Fibroblast of lung (primary cell): ENCODE results near the gene KDM1A. TPM values are rescaled to one million over a fixed set of nuclear protein-coding genes. Genes with fewer than 3 reads are reported as not detected.

Source experiments
- DNase-seq, 2 donors: peaks; one replicate each; pipeline versions ENCODE4 v3.0.0 to v3.0.0-alpha.2; 2010; ENCODE audit warnings: low read depth in 2 of 2
- H2AFZ ChIP-seq: 2 replicates; pipeline ENCODE4 v1.5.1; 2012; ENCODE audit warnings: low read length, control low read depth, inconsistent platforms
- H3K27ac ChIP-seq: 2 replicates; pipeline ENCODE4 v1.5.1; 2011; ENCODE audit warnings: low read length, control low read depth; ENCODE audit not compliant: insufficient read depth
- H3K27me3 ChIP-seq: 2 replicates; pipeline ENCODE4 v1.5.1; 2011; ENCODE audit warnings: mild to moderate bottlenecking, low read length; ENCODE audit not compliant: control insufficient read depth, insufficient read depth
- H3K36me3 ChIP-seq: 2 replicates; pipeline ENCODE4 v1.5.1; 2011; ENCODE audit warnings: low read length; ENCODE audit not compliant: control insufficient read depth, insufficient read depth
- H3K4me1 ChIP-seq: 2 replicates; pipeline ENCODE4 v1.5.1; 2011; ENCODE audit warnings: low read length; ENCODE audit not compliant: control insufficient read depth, insufficient read depth; ENCODE audit errors: extremely low read depth
- H3K4me2 ChIP-seq: 2 replicates; pipeline ENCODE4 v1.5.1; 2011; ENCODE audit warnings: low read length, control low read depth; ENCODE audit not compliant: insufficient read depth; ENCODE audit errors: extremely low read depth
- H3K4me3 ChIP-seq, 4 experiments: fragments of 200-600 bp in 1 of 4; sonication (generic) in 1 of 4; replicated peaks in 1 of 4; 2 replicates each; pipeline ENCODE4 v1.5.1; 2011 to 2016; ENCODE audit warnings: low read length in 4 of 4, low read depth in 3 of 4, mild to moderate bottlenecking in 3 of 4, control low read depth in 2 of 4, inconsistent platforms in 1 of 4, mixed read lengths in 1 of 4; ENCODE audit not compliant: insufficient read depth in 1 of 4; ENCODE audit errors: control extremely low read depth in 1 of 4
- H3K79me2 ChIP-seq: 2 replicates; pipeline ENCODE4 v1.5.1; 2012; ENCODE audit warnings: mild to moderate bottlenecking, low read length, inconsistent platforms; ENCODE audit not compliant: control insufficient read depth, insufficient read depth
- H3K9ac ChIP-seq: 2 replicates; pipeline ENCODE4 v1.5.1; 2011; ENCODE audit warnings: mild to moderate bottlenecking, low read length, control low read depth; ENCODE audit not compliant: insufficient read depth
- H3K9me3 ChIP-seq: 2 replicates; pipeline ENCODE4 v1.5.1; 2012; ENCODE audit warnings: low read depth, low read length; ENCODE audit not compliant: control insufficient read depth, insufficient read depth
- H4K20me1 ChIP-seq: 2 replicates; pipeline ENCODE4 v1.5.1; 2011; ENCODE audit warnings: low read length; ENCODE audit not compliant: control insufficient read depth, insufficient read depth; ENCODE audit errors: extremely low read depth
- EZH2 ChIP-seq: IDR thresholded peaks from 2 replicates; pipeline ENCODE4 v1.5.1; 2012; ENCODE audit warnings: low read length, control low read depth, mild to moderate bottlenecking; ENCODE audit errors: missing control alignments
- polyA plus RNA-seq, 2 donors: library from polyadenylated mRNA; depleted of rRNA in 1 of 2; stranded (reverse) in 1 of 2; unstranded in 1 of 2; fragments of >200 nt; gene quantifications; 2 replicates each; pipeline ENCODE4 v1.2.1, GENCODE V29; 2011 to 2012; ENCODE audit warnings: missing spikeins in 1 of 2
- total RNA-seq: library from RNA; depleted of rRNA; stranded (reverse); fragments of >200 nt; gene quantifications from 2 replicates; pipeline ENCODE4 v1.2.1, GENCODE V29; 2014
- TF ChIP-seq, protein P1 (sequence below), 2 donors: IDR thresholded peaks in 1 of 2; conservative IDR thresholded peaks in 1 of 2; 1 replicate in 1 of 2; 2 replicates in 1 of 2; pipeline ENCODE4 v1.5.1; 2011 to 2012; ENCODE audit warnings: low read length in 2 of 2, control low read depth in 1 of 2, inconsistent platforms in 1 of 2, low read depth in 1 of 2, mild to moderate bottlenecking in 1 of 2

KDM1A gene
- total and polyA plus RNA-seq, 2 donors (not counting 1 experiment from before 2014, with no cell fraction given), result 72.0 to 72.4 TPM

DNA sequence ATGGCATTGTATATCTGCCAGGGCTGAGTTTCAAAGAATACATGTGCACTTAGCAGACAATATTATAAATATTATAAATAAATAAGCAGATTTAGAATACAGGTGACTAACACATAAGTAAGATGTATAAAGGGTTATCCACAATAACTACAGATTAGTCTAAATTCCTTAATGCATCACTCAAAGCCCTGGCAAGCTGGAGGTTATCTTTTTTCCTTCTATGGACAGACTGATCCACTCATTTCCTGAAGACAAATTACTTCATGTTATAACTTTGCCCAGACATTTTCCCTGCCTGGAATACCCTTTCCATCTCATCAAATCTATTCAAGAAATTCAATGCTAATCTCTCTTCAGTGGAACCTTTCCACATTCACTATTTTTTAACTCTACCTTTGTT, 110.6 kb downstream of the KDM1A start:
- TF ChIP-seq, protein P1, sequence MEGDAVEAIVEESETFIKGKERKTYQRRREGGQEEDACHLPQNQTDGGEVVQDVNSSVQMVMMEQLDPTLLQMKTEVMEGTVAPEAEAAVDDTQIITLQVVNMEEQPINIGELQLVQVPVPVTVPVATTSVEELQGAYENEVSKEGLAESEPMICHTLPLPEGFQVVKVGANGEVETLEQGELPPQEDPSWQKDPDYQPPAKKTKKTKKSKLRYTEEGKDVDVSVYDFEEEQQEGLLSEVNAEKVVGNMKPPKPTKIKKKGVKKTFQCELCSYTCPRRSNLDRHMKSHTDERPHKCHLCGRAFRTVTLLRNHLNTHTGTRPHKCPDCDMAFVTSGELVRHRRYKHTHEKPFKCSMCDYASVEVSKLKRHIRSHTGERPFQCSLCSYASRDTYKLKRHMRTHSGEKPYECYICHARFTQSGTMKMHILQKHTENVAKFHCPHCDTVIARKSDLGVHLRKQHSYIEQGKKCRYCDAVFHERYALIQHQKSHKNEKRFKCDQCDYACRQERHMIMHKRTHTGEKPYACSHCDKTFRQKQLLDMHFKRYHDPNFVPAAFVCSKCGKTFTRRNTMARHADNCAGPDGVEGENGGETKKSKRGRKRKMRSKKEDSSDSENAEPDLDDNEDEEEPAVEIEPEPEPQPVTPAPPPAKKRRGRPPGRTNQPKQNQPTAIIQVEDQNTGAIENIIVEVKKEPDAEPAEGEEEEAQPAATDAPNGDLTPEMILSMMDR (conservative IDR thresholded peaks at IDR 0.05 in 1 of 2, IDR thresholded peaks at IDR 0.05 in 1 of 2; ENCODE audit: low read depth in 1 of 2, low read length in 2 of 2), result no peak
- TF ChIP-seq EZH2, result no peak
- Histone ChIP-seq H3K9me3 (no peaks in the 10 kb centered on the region), H3K36me3 (no peaks in the 10 kb centered on the region), H3K27ac (no peak overlapping the region), H4K20me1 (no peaks in the 10 kb centered on the region), H3K27me3 (no peaks in the 10 kb centered on the region), H3K79me2 (peaks cover 20% of the 10 kb centered on the region), H3K4me1 (peaks cover 6% of the 10 kb centered on the region), H3K4me3 (no peak overlapping the region), H3K9ac (no peak overlapping the region), H3K4me2 (no peak overlapping the region), H2AFZ (no peak overlapping the region)
- peak in 1 of 2 donors; percentile 47 for DNase-seq

DNA sequence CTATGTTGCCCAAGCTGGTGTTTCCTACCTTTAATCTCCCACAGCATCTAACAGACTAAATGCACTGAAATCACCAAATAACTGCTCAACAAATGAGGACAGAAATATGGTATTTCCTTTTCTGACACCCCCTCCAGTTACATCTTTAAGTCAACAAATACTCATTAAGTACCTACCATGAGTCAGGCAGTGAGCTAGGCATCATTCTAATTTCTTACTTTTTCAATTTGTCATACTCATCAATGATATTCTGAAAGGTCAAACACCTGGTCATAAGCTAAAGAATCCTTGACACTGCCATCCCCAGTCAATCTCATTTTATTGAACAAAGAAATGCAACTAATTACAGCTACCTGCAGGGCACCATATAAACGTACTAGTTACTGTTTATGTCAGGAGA, 112.8 kb downstream of the KDM1A start:
- H3K36me3 ChIP-seq, result no peaks in the 10 kb centered on the region
- H4K20me1 ChIP-seq, result no peaks in the 10 kb centered on the region
- peaks cover 29% of the 10 kb centered on the region for H3K79me2 ChIP-seq
- TF ChIP-seq, protein P1 (conservative IDR thresholded peaks at IDR 0.05 in 1 of 2, IDR thresholded peaks at IDR 0.05 in 1 of 2; ENCODE audit: low read depth in 1 of 2, low read length in 2 of 2), result no peak
- TF ChIP-seq EZH2, result no peak
- H2AFZ ChIP-seq, result no peak overlapping the region
- peaks cover 4% of the 10 kb centered on the region for H3K4me1 ChIP-seq
- no peaks in the 10 kb centered on the region for H3K27me3 ChIP-seq
- H3K4me3 ChIP-seq, result no peak overlapping the region
- peak in 1 of 2 donors; percentile 32 for DNase-seq
- H3K9ac ChIP-seq, result no peak overlapping the region
- no peaks in the 10 kb centered on the region for H3K9me3 ChIP-seq
- no peak overlapping the region for H3K4me2 ChIP-seq
- no peak overlapping the region for H3K27ac ChIP-seq

Other genes with a start within 250 kb of the KDM1A start
- not detected in 2 replicates for gene LACTBL1, start 46.6 kb upstream of the KDM1A start, total RNA-seq
- gene LACTBL1, start 46.6 kb upstream of the KDM1A start, polyA plus RNA-seq, result not detected in 2 replicates
- 0.17 TPM in 1 of 2 replicates, not detected in the other for gene TEX46, start 3.6 kb upstream of the KDM1A start, total RNA-seq
- gene TEX46, start 3.6 kb upstream of the KDM1A start, polyA plus RNA-seq, result not detected in 2 replicates
- gene LUZP1, start 149.4 kb downstream of the KDM1A start, total RNA-seq, result 15.7 and 18.8 TPM in 2 replicates
- gene LUZP1, start 149.4 kb downstream of the KDM1A start, polyA plus RNA-seq, result 23.7 and 27.2 TPM in 2 replicates
- gene HTR1D, start 198.0 kb downstream of the KDM1A start, total RNA-seq, result not detected in 2 replicates
- not detected in 2 replicates for gene HTR1D, start 198.0 kb downstream of the KDM1A start, polyA plus RNA-seq